ENCODE measurements around the gene ANKRD9.

DNA sequence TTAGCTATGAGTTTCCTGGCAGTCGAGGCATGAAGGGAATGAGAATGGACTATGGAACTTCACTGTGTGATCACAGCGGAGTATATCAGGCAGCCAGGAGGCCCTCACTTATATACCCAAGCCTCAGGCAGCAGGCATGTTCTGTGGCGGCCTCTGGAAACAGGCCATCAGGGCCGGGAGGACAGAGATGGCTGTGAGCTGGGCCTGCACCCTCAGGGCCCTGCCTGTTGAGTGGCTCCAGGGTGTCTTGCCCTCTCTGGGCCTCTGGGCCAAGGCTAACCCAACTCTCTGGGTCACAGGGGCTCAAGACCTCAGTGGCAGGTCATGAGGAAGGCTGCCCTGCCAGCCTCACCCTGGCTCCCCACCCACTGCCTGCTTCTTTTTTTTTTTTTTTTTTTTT lies 49.0 kb upstream of the ANKRD9 start:
- TF ChIP-seq CTCF (IDR thresholded peaks at IDR 0.05) (no peak), POLR2A (IDR thresholded peaks at IDR 0.05) (no peak), POLR2AphosphoS5 (IDR thresholded peaks at IDR 0.05) (no peak), EP300 (IDR thresholded peaks at IDR 0.05; ENCODE audit: low read depth) (no peak)

All from transverse colon (tissue), 4 donors.